ENCODE data around the gene TCF7L2. TPM values are rescaled to one million over a fixed set of nuclear protein-coding genes. Genes with fewer than 3 reads are reported as not detected.

Gene TCF7L2
- total RNA-seq, 6 experiments from 2014 or later, result 14.6 to 18.1 (median 16.2) TPM

- no peak for DNase-seq
- Mint-ChIP-seq H3K36me3 (ENCODE audit: low read depth) (no peaks in the 10 kb centered on the region), H3K9me3 (peaks cover 4% of the 10 kb centered on the region), H3K27me3 (ENCODE audit: insufficient read depth) (no peaks in the 10 kb centered on the region), H3K4me3 (no peak overlapping the region), H3K4me1 (ENCODE audit: low read depth) (no peaks in the 10 kb centered on the region), H3K27ac (no peak overlapping the region)
- no peak for TF ChIP-seq CTCF (IDR thresholded peaks at IDR 0.05)
Observed at GRCh38 chr10:112927980-112928379, 22.1 kb upstream of the TCF7L2 start.

DNA sequence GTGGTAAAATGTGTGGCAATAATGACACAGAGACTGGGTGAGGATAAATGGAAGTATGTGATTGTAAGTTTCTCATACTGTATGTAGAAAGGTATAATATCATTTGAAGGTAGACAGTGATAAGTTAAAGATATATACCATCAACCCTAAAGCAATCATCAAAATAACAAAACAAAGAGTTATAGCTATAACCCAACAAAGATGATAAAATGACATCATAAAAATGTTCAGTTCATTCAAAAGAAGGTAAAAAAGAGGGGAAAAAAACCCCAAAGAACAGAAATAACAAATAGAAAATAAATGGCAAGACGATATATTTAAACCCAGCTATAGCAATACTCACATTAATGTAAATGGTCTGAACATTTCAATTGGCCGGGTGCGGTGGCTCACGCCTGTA is 17.4 kb upstream of the TCF7L2 start:
- no peak overlapping the region for H3K27ac Mint-ChIP-seq
- DNase-seq, result no peak
- H3K36me3 Mint-ChIP-seq (ENCODE audit: low read depth), result no peaks in the 10 kb centered on the region
- H3K27me3 Mint-ChIP-seq (ENCODE audit: insufficient read depth), result peaks cover 5% of the 10 kb centered on the region
- peaks cover 4% of the 10 kb centered on the region for H3K9me3 Mint-ChIP-seq
- H3K4me1 Mint-ChIP-seq (ENCODE audit: low read depth), result no peaks in the 10 kb centered on the region
- H3K4me3 Mint-ChIP-seq, result no peak overlapping the region
- no peak for TF ChIP-seq CTCF (IDR thresholded peaks at IDR 0.05)

DNA sequence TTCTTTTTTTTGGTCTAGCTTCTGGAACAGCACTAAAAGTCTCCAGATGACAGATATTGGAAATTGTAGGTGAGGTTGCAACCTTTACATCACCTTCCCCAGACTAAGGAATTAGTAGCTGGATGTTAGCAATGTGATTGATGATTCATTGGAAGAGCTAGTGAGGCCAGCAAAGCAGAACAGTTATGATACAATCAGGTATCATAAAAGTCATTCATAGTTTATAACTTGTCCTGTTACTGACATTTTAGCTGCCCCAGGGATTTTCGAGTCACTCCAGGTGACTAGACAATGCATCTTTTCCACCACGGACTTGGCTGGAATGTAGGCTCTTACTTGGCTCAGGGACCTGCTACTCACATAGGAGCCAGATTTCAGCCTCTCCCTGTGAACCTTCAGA is 15.9 kb upstream of the TCF7L2 start:
- no peak for DNase-seq
- H3K36me3 Mint-ChIP-seq (ENCODE audit: low read depth), result no peaks in the 10 kb centered on the region
- no peak for TF ChIP-seq CTCF (IDR thresholded peaks at IDR 0.05)
- no peak overlapping the region for H3K4me3 Mint-ChIP-seq
- no peaks in the 10 kb centered on the region for H3K4me1 Mint-ChIP-seq (ENCODE audit: low read depth)
- H3K27ac Mint-ChIP-seq, result no peak overlapping the region
- peaks cover 4% of the 10 kb centered on the region for H3K9me3 Mint-ChIP-seq
- peaks cover 5% of the 10 kb centered on the region for H3K27me3 Mint-ChIP-seq (ENCODE audit: insufficient read depth)

GRCh38 chr10:112938808-112939482 is 11.1 kb upstream of the TCF7L2 start:
- H3K27me3 Mint-ChIP-seq (ENCODE audit: insufficient read depth), result no peaks in the 10 kb centered on the region
- H3K27ac Mint-ChIP-seq, result no peak overlapping the region
- no peak for TF ChIP-seq CTCF (IDR thresholded peaks at IDR 0.05)
- DNase-seq, result no peak
- no peaks in the 10 kb centered on the region for H3K9me3 Mint-ChIP-seq
- no peaks in the 10 kb centered on the region for H3K4me1 Mint-ChIP-seq (ENCODE audit: low read depth)
- H3K36me3 Mint-ChIP-seq (ENCODE audit: low read depth), result no peaks in the 10 kb centered on the region
- H3K4me3 Mint-ChIP-seq, result no peak overlapping the region

DNA sequence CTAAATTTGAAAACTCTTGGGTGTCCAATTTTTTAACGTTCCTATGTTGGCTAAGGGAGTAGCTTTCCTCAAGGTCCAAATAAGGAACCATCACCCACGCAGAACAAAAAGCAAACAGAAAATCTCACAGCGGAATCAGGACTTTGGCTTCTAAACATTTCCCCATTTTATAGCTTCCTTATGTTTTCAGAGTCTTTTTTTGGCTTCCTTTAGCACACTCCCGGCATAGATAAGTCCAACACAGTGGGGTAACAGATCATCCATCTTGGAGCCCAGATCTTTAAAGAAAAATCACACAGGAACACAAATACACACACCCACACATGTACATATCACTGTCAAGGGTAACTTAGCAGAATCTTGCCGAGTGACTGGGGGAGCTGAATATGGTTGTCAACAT is 4.2 kb upstream of the TCF7L2 start:
- Mint-ChIP-seq H3K9me3 (no peaks in the 10 kb centered on the region), H3K27me3 (ENCODE audit: insufficient read depth) (peaks cover 4% of the 10 kb centered on the region), H3K4me1 (ENCODE audit: low read depth) (peaks cover 11% of the 10 kb centered on the region), H3K36me3 (ENCODE audit: low read depth) (no peaks in the 10 kb centered on the region), H3K4me3 (no peak overlapping the region), H3K27ac (no peak overlapping the region)
- DNase-seq, result no peak
- no peak for TF ChIP-seq CTCF (IDR thresholded peaks at IDR 0.05)

All from HFFc6 (cell line).